ENCODE measurements around the gene IQCH. TPM values are rescaled to one million over a fixed set of nuclear protein-coding genes. Genes with fewer than 3 reads are reported as not detected.

IQCH gene
- total and polyA plus RNA-seq, 4 donors: 2.4 to 9.0 (median 4.8) TPM

- no peak for DNase-seq (ENCODE audit: low read depth in 4 of 6, low spot score in 6 of 6)
- Histone ChIP-seq H3K4me3 (ENCODE audit: low read depth, low read length) (no peak overlapping the region), H3K27me3 (ENCODE audit: control insufficient read depth, insufficient read depth, low read length) (no peaks in the 10 kb centered on the region), H3K27ac (ENCODE audit: low read depth, low read length) (no peak overlapping the region), H3K9me3 (ENCODE audit: control insufficient read depth, insufficient read depth, low read length) (no peaks in the 10 kb centered on the region), H3K4me1 (ENCODE audit: control insufficient read depth, insufficient read depth, low read length) (no peaks in the 10 kb centered on the region), H3K36me3 (ENCODE audit: control insufficient read depth, insufficient read depth, low read length) (no peaks in the 10 kb centered on the region)
- 74% methylated on average over 4 of the region's 4 CpGs for WGBS (ENCODE audit: insufficient coverage)
These were observed 255.3 kb downstream of the IQCH start for GRCh38 chr15:67509918-67510317.

GRCh38 chr15:67510597-67511190 lies 256.1 kb downstream of the IQCH start:
- no peaks in the 10 kb centered on the region for H3K36me3 ChIP-seq (ENCODE audit: control insufficient read depth, insufficient read depth, low read length)
- no peaks in the 10 kb centered on the region for H3K4me1 ChIP-seq (ENCODE audit: control insufficient read depth, insufficient read depth, low read length)
- DNase-seq (ENCODE audit: low read depth in 4 of 6, low spot score in 6 of 6): no peak
- H3K9me3 ChIP-seq (ENCODE audit: control insufficient read depth, insufficient read depth, low read length): no peaks in the 10 kb centered on the region
- WGBS (ENCODE audit: insufficient coverage): no CpG with 5 or more reads among the region's 7 CpGs
- H3K27me3 ChIP-seq (ENCODE audit: control insufficient read depth, insufficient read depth, low read length): no peaks in the 10 kb centered on the region
- no peak overlapping the region for H3K27ac ChIP-seq (ENCODE audit: low read depth, low read length)
- H3K4me3 ChIP-seq (ENCODE audit: low read depth, low read length): no peak overlapping the region

GRCh38 chr15:67511606-67512005 lies 257.0 kb downstream of the IQCH start:
- H3K36me3 ChIP-seq (ENCODE audit: control insufficient read depth, insufficient read depth, low read length): no peaks in the 10 kb centered on the region
- no peaks in the 10 kb centered on the region for H3K27me3 ChIP-seq (ENCODE audit: control insufficient read depth, insufficient read depth, low read length)
- no peak overlapping the region for H3K27ac ChIP-seq (ENCODE audit: low read depth, low read length)
- no peaks in the 10 kb centered on the region for H3K4me1 ChIP-seq (ENCODE audit: control insufficient read depth, insufficient read depth, low read length)
- H3K9me3 ChIP-seq (ENCODE audit: control insufficient read depth, insufficient read depth, low read length): no peaks in the 10 kb centered on the region
- no peak for DNase-seq (ENCODE audit: low read depth in 4 of 6, low spot score in 6 of 6)
- no CpG with 5 or more reads among the region's 3 CpGs for WGBS (ENCODE audit: insufficient coverage)
- H3K4me3 ChIP-seq (ENCODE audit: low read depth, low read length): no peak overlapping the region

- Histone ChIP-seq H3K36me3 (ENCODE audit: control insufficient read depth, insufficient read depth, low read length) (no peaks in the 10 kb centered on the region), H3K4me3 (ENCODE audit: low read depth, low read length) (no peak overlapping the region), H3K4me1 (ENCODE audit: control insufficient read depth, insufficient read depth, low read length) (no peaks in the 10 kb centered on the region), H3K9me3 (ENCODE audit: control insufficient read depth, insufficient read depth, low read length) (no peaks in the 10 kb centered on the region), H3K27ac (ENCODE audit: low read depth, low read length) (no peak overlapping the region), H3K27me3 (ENCODE audit: control insufficient read depth, insufficient read depth, low read length) (no peaks in the 10 kb centered on the region)
- no CpG with 5 or more reads among the region's 3 CpGs for WGBS (ENCODE audit: insufficient coverage)
- DNase-seq (ENCODE audit: low read depth in 4 of 6, low spot score in 6 of 6): no peak
These were observed 257.6 kb downstream of the IQCH start for GRCh38 chr15:67512140-67512539.

GRCh38 chr15:67512933-67513714 lies 258.5 kb downstream of the IQCH start:
- 90% methylated on average over 6 of the region's 9 CpGs for WGBS (ENCODE audit: insufficient coverage)
- Histone ChIP-seq H3K4me3 (ENCODE audit: low read depth, low read length) (no peak overlapping the region), H3K27me3 (ENCODE audit: control insufficient read depth, insufficient read depth, low read length) (no peaks in the 10 kb centered on the region), H3K36me3 (ENCODE audit: control insufficient read depth, insufficient read depth, low read length) (no peaks in the 10 kb centered on the region), H3K4me1 (ENCODE audit: control insufficient read depth, insufficient read depth, low read length) (no peaks in the 10 kb centered on the region), H3K9me3 (ENCODE audit: control insufficient read depth, insufficient read depth, low read length) (no peaks in the 10 kb centered on the region), H3K27ac (ENCODE audit: low read depth, low read length) (no peak overlapping the region)
- peak in 1 of 6 donors; percentile 30 for DNase-seq (ENCODE audit: low read depth in 4 of 6, low spot score in 6 of 6)

- H3K27me3 ChIP-seq (ENCODE audit: control insufficient read depth, insufficient read depth, low read length): no peaks in the 10 kb centered on the region
- H3K4me1 ChIP-seq (ENCODE audit: control insufficient read depth, insufficient read depth, low read length): no peaks in the 10 kb centered on the region
- no peaks in the 10 kb centered on the region for H3K9me3 ChIP-seq (ENCODE audit: control insufficient read depth, insufficient read depth, low read length)
- no peaks in the 10 kb centered on the region for H3K36me3 ChIP-seq (ENCODE audit: control insufficient read depth, insufficient read depth, low read length)
- no peak overlapping the region for H3K27ac ChIP-seq (ENCODE audit: low read depth, low read length)
- no peak for DNase-seq (ENCODE audit: low read depth in 4 of 6, low spot score in 6 of 6)
- no peak overlapping the region for H3K4me3 ChIP-seq (ENCODE audit: low read depth, low read length)
- 100% methylated on average over 1 of the region's 3 CpGs for WGBS (ENCODE audit: insufficient coverage)
These were observed 260.5 kb downstream of the IQCH start for GRCh38 chr15:67515090-67515489.

- no peak overlapping the region for H3K4me3 ChIP-seq (ENCODE audit: low read depth, low read length)
- no peaks in the 10 kb centered on the region for H3K36me3 ChIP-seq (ENCODE audit: control insufficient read depth, insufficient read depth, low read length)
- WGBS (ENCODE audit: insufficient coverage): no CpG with 5 or more reads among the region's 2 CpGs
- DNase-seq (ENCODE audit: low read depth in 4 of 6, low spot score in 6 of 6): no peak
- no peak overlapping the region for H3K27ac ChIP-seq (ENCODE audit: low read depth, low read length)
- H3K27me3 ChIP-seq (ENCODE audit: control insufficient read depth, insufficient read depth, low read length): no peaks in the 10 kb centered on the region
- peaks cover 3% of the 10 kb centered on the region for H3K4me1 ChIP-seq (ENCODE audit: control insufficient read depth, insufficient read depth, low read length)
- H3K9me3 ChIP-seq (ENCODE audit: control insufficient read depth, insufficient read depth, low read length): no peaks in the 10 kb centered on the region
These were observed 261.0 kb downstream of the IQCH start for GRCh38 chr15:67515557-67515956.

- Histone ChIP-seq H3K4me1 (ENCODE audit: control insufficient read depth, insufficient read depth, low read length) (peaks cover 5% of the 10 kb centered on the region), H3K27ac (ENCODE audit: low read depth, low read length) (peak overlapping the region; percentile 69), H3K9me3 (ENCODE audit: control insufficient read depth, insufficient read depth, low read length) (no peaks in the 10 kb centered on the region), H3K36me3 (ENCODE audit: control insufficient read depth, insufficient read depth, low read length) (no peaks in the 10 kb centered on the region), H3K27me3 (ENCODE audit: control insufficient read depth, insufficient read depth, low read length) (no peaks in the 10 kb centered on the region), H3K4me3 (ENCODE audit: low read depth, low read length) (peak overlapping the region; percentile 60)
- 28% methylated on average over 14 of the region's 24 CpGs for WGBS (ENCODE audit: insufficient coverage)
- DNase-seq (ENCODE audit: low read depth in 4 of 6, low spot score in 6 of 6): no peak
These were observed 265.9 kb downstream of the IQCH start for GRCh38 chr15:67520321-67521028.

GRCh38 chr15:67521029-67521782 lies 266.6 kb downstream of the IQCH start, which contains the start of gene C15orf61:
Gene C15orf61, plus strand, starts transcription at chr15:67521131. Its CDS starts 118 bp downstream, at chr15:67521249.
- WGBS (ENCODE audit: insufficient coverage): 0% methylated on average over 94 of the region's 94 CpGs
- Histone ChIP-seq H3K4me3 (ENCODE audit: low read depth, low read length) (peak within 1 kb of the TSS; percentile 80), H3K27ac (ENCODE audit: low read depth, low read length) (peak within 1 kb of the TSS; percentile 90), H3K9me3 (ENCODE audit: control insufficient read depth, insufficient read depth, low read length) (no peaks in the 10 kb centered on the region), H3K27me3 (ENCODE audit: control insufficient read depth, insufficient read depth, low read length) (no peaks in the 10 kb centered on the region), H3K36me3 (ENCODE audit: control insufficient read depth, insufficient read depth, low read length) (no peaks in the 10 kb centered on the region), H3K4me1 (ENCODE audit: control insufficient read depth, insufficient read depth, low read length) (peaks cover 5% of the 10 kb centered on the region)
- peak in 5 of 6 donors; percentile 61 to 94 (median 74) for DNase-seq (ENCODE audit: low read depth in 4 of 6, low spot score in 6 of 6)

All from spinal cord (tissue), 10 donors.